Ishikawa (cell line): Measurements from ENCODE around the gene CHIT1.

Source experiments
- RAD21 ChIP-seq: IDR thresholded peaks from 2 replicates; pipeline ENCODE4 v1.6.1; 2012; ENCODE audit warnings: low read depth
- REST ChIP-seq: IDR thresholded peaks from 2 replicates; pipeline ENCODE4 v1.6.1; 2012; ENCODE audit warnings: low read depth, mild to moderate bottlenecking
- TAF1 ChIP-seq: IDR thresholded peaks from 2 replicates; pipeline ENCODE4 v1.6.1; 2012; ENCODE audit warnings: low read depth, mild to moderate bottlenecking
- TF ChIP-seq, protein P1 (sequence below): IDR thresholded peaks from 2 replicates; pipeline ENCODE4 v1.6.1; 2012

DNA sequence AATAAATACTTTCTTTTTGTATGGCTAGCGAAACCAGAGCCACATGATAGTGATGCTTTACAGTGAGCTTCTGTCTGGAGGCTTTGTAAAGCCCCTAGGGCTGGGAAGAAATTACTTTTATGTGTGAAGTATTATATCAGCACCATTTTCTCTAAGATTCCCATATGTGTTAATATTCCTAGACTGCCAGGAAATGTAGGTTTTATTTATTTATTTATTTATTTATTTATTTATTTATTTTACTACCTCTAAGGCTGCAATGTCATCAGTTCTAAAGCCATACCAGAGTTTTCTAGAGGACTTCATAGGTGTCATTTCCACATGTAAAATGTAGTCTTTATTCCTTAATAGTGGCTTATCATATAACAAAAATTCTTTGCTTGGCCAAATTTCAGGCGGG lies 38.5 kb downstream of the CHIT1 start:
- TF ChIP-seq RAD21: no peak
- TF ChIP-seq, protein P1, sequence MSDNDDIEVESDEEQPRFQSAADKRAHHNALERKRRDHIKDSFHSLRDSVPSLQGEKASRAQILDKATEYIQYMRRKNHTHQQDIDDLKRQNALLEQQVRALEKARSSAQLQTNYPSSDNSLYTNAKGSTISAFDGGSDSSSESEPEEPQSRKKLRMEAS: no peak
- TF ChIP-seq REST: no peak
- no peak for TF ChIP-seq TAF1
